Measurements from ENCODE around the gene LACTBL1. TPM values are rescaled to one million over a fixed set of nuclear protein-coding genes. Genes with fewer than 3 reads are reported as not detected.

Gene LACTBL1
- total and polyA plus RNA-seq, 2 of the 8 experiments (the other 6 are each of a cell fraction or from before 2014, with no cell fraction given): not detected

DNA sequence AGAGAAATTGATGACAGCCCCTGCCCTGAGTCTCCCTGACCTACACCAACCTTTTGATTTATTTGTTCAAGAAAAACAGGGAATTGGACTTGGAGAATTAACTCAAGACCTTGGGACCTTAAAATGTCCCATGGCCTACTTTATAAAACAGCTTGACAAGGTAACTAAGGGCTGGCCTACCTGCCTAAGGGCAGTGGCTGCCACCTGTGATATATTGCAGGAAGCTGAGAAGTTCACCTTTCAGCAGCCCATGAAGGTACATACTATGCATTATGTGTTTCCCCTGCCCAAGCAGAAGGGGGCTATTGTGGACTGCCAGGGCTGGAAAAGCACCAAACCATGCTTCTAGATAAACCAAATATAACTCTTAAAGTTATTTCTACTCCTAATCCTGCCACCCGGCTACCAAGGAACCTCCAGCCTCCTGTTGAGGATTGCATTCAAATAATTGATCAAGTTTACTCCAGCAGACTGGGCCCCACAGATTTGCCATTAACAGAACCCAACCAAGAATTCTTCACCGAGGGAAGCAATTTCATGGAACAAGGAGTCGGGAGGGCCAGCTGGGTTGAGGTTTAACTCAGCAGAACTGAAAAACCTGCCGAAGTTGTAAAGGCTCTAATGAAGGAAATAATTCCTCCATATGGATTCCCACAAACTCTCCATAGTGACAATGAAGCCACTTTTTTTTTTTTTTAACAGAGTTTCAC is 28.2 kb downstream of the LACTBL1 start (continued):
- TF ChIP-seq CTBP2 (IDR thresholded peaks at IDR 0.05; ENCODE audit: borderline replicate concordance, insufficient read depth, insufficient read length, low read length) (no peak), GTF2F1 (IDR thresholded peaks at IDR 0.05; ENCODE audit: borderline replicate concordance, low read depth, low read length) (no peak), HDAC6 (IDR thresholded peaks at IDR 0.05; ENCODE audit: low read depth, low read length) (no peak), CREB1 (IDR thresholded peaks at IDR 0.05) (no peak), SUZ12 (IDR thresholded peaks at IDR 0.05; ENCODE audit: low read length) (no peak)

All from H1 (cell line).